ENCODE measurements around the gene SH3RF3. TPM values are rescaled to one million over a fixed set of nuclear protein-coding genes. Genes with fewer than 3 reads are reported as not detected.

The SH3RF3 gene
- total and polyA plus RNA-seq, 2 of the 13 experiments (the other 11 are each of a cell fraction or from before 2014, with no cell fraction given): 0.04 TPM; not detected in 1

DNA sequence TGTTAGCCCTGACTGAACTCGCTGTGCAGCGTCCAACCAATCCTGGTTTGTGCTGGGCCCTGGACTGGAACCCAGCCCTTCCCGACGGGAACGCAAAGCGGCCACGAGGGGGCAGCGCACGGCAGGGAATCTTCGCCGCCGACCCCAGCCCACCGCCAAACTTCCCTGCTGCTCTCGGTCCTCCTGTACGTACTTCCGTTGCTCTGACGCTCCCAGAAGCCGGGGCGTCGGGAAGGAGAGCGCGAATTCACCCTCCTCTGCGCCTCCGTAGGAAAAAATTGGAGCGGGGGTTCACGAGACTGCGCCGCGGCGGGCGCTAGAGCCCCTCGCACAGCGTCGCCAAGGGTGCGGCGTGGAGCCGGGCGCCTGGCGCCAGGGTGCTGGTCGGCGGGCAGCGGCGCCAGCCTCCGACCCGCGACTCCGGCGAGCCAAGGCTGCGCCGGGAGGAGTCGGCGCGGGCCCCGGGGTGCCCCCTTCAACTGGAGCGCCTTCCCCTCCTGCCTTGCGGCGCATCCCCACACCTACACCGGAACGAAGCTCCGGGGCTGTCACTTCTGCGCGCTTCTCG, 873 bp upstream of the SH3RF3 start (continued):
- TF ChIP-seq, protein P1, sequence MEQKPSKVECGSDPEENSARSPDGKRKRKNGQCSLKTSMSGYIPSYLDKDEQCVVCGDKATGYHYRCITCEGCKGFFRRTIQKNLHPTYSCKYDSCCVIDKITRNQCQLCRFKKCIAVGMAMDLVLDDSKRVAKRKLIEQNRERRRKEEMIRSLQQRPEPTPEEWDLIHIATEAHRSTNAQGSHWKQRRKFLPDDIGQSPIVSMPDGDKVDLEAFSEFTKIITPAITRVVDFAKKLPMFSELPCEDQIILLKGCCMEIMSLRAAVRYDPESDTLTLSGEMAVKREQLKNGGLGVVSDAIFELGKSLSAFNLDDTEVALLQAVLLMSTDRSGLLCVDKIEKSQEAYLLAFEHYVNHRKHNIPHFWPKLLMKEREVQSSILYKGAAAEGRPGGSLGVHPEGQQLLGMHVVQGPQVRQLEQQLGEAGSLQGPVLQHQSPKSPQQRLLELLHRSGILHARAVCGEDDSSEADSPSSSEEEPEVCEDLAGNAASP (CRISPR knock-in tag; IDR thresholded peaks at IDR 0.05; ENCODE audit: borderline replicate concordance): peak; percentile 55; the same call in 1 of the 2 replicates
- no peak for TF ChIP-seq NFE2 (CRISPR knock-in tag; IDR thresholded peaks at IDR 0.05)
- TF ChIP-seq ZNF383 (CRISPR knock-in tag; IDR thresholded peaks at IDR 0.05; ENCODE audit: borderline replicate concordance): 0 out of 2 replicates have a peak, but pooled peaks have one; percentile 30
- 0 out of 2 replicates have a peak, but pooled peaks have one; percentile 27 for TF ChIP-seq ZNF766 (CRISPR knock-in tag; IDR thresholded peaks at IDR 0.05; ENCODE audit: borderline replicate concordance)
- TF ChIP-seq KLF16 (CRISPR knock-in tag; IDR thresholded peaks at IDR 0.05): peak in 1 of 2 experiments; percentile 71; a peak in 2 of 4 replicates
- 0 out of 2 replicates have a peak, but pooled peaks have one; percentile 58 for TF ChIP-seq ZNF724P (CRISPR knock-in tag; IDR thresholded peaks at IDR 0.05; ENCODE audit: borderline replicate concordance)
- TF ChIP-seq MIER3 (CRISPR knock-in tag; IDR thresholded peaks at IDR 0.05; ENCODE audit: borderline replicate concordance): peak; percentile 35; the same call in 1 of the 2 replicates
- peak; percentile 48; the same call in 1 of the 2 replicates for TF ChIP-seq FOSL2 (CRISPR knock-in tag; IDR thresholded peaks at IDR 0.05)
- TF ChIP-seq EHMT2 (IDR thresholded peaks at IDR 0.05; ENCODE audit: borderline replicate concordance, low read depth, low read length): no peak
- TF ChIP-seq, protein P2, sequence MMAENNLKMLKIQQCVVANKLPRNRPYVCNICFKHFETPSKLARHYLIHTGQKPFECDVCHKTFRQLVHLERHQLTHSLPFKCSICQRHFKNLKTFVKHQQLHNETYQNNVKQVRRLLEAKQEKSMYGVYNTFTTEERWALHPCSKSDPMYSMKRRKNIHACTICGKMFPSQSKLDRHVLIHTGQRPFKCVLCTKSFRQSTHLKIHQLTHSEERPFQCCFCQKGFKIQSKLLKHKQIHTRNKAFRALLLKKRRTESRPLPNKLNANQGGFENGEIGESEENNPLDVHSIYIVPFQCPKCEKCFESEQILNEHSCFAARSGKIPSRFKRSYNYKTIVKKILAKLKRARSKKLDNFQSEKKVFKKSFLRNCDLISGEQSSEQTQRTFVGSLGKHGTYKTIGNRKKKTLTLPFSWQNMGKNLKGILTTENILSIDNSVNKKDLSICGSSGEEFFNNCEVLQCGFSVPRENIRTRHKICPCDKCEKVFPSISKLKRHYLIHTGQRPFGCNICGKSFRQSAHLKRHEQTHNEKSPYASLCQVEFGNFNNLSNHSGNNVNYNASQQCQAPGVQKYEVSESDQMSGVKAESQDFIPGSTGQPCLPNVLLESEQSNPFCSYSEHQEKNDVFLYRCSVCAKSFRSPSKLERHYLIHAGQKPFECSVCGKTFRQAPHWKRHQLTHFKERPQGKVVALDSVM (CRISPR knock-in tag; IDR thresholded peaks at IDR 0.05): 0 out of 2 replicates have a peak, but pooled peaks have one; percentile 21
- peak; percentile 19; the same call in 1 of the 2 replicates for TF ChIP-seq BORCS8-MEF2B (CRISPR knock-in tag; IDR thresholded peaks at IDR 0.05)
- TF ChIP-seq ZNF263 (CRISPR knock-in tag; IDR thresholded peaks at IDR 0.05): peak; percentile 82
- TF ChIP-seq ARNT2 (CRISPR knock-in tag; IDR thresholded peaks at IDR 0.05; ENCODE audit: low read depth): peak; percentile 68; the same call in 1 of the 2 replicates
- TF ChIP-seq KDM3A (CRISPR knock-in tag; IDR thresholded peaks at IDR 0.05; ENCODE audit: low read depth): 0 out of 2 replicates have a peak, but pooled peaks have one; percentile 55
- peak; percentile 32; the same call in 1 of the 2 replicates for TF ChIP-seq REL (CRISPR knock-in tag; conservative IDR thresholded peaks at IDR 0.05)
- TF ChIP-seq ZBTB7B (CRISPR knock-in tag; IDR thresholded peaks at IDR 0.05): peak; percentile 76; the same call in 1 of the 2 replicates
- 0 out of 2 replicates have a peak, but pooled peaks have one; percentile 36 for TF ChIP-seq ZNF713 (CRISPR knock-in tag; IDR thresholded peaks at IDR 0.05)
- no peak for TF ChIP-seq ZEB1 (IDR thresholded peaks at IDR 0.05; ENCODE audit: insufficient replicate concordance, low read depth)
- TF ChIP-seq CBX1 (IDR thresholded peaks at IDR 0.05; ENCODE audit: low read depth): peak; percentile 73
- TF ChIP-seq LCORL (IDR thresholded peaks at IDR 0.05): no peak
- TF ChIP-seq LCORL (CRISPR knock-in tag; IDR thresholded peaks at IDR 0.05): peak; percentile 43; the same call in 1 of the 2 replicates
- 0 out of 2 replicates have a peak, but pooled peaks have one; percentile 39 for TF ChIP-seq ZNF614 (CRISPR knock-in tag; IDR thresholded peaks at IDR 0.05; ENCODE audit: borderline replicate concordance)
- TF ChIP-seq ZNF329 (CRISPR knock-in tag; IDR thresholded peaks at IDR 0.05; ENCODE audit: low read depth): 0 out of 2 replicates have a peak, but pooled peaks have one; percentile 37
- TF ChIP-seq TAF15 (IDR thresholded peaks at IDR 0.05; ENCODE audit: low read depth, low read length, poor library complexity, severe bottlenecking): peak; percentile 37
